IMR-90 (cell line): ENCODE measurements around the gene NR4A1.

ENCODE experiments used
- BHLHE40 ChIP-seq: fragments of 150-350 bp; IDR thresholded peaks from 2 replicates; pipeline ENCODE4 v1.6.1; 2016; ENCODE audit warnings: mild to moderate bottlenecking, low read depth, low read length
- CEBPB ChIP-seq: IDR thresholded peaks from 2 replicates; pipeline ENCODE4 v1.6.1; 2012; ENCODE audit warnings: low read depth, low read length, improper control_type of control experiment
- FOS ChIP-seq: fragments of 150-350 bp; IDR thresholded peaks from 2 replicates; pipeline ENCODE4 v1.6.1; 2016; ENCODE audit warnings: low read depth, low read length
- MXI1 ChIP-seq: IDR thresholded peaks from 2 replicates; pipeline ENCODE4 v1.6.1; 2012; ENCODE audit warnings: low read depth, mild to moderate bottlenecking, low read length, moderate library complexity, borderline replicate concordance
- POLR2A ChIP-seq: IDR thresholded peaks from 2 replicates; pipeline ENCODE4 v1.6.1; 2012; ENCODE audit warnings: mild to moderate bottlenecking, low read depth, low read length
- RCOR1 ChIP-seq: IDR thresholded peaks from 2 replicates; pipeline ENCODE4 v1.6.1; 2012; ENCODE audit warnings: mild to moderate bottlenecking, low read length, improper control_type of control experiment; ENCODE audit not compliant: insufficient replicate concordance
- SMC3 ChIP-seq: fragments of 150-350 bp; IDR thresholded peaks from 2 replicates; pipeline ENCODE4 v1.6.1; 2016; ENCODE audit warnings: low read depth, mild to moderate bottlenecking, antibody characterized with exemption, low read length, moderate library complexity
- TF ChIP-seq, protein P1 (sequence below): conservative IDR thresholded peaks from 2 replicates; pipeline ENCODE4 v1.5.1; 2012; ENCODE audit warnings: mild to moderate bottlenecking, low read depth, low read length, improper control_type of control experiment
- TF ChIP-seq, protein P2 (sequence below): fragments of 150-350 bp; IDR thresholded peaks from 2 replicates; pipeline ENCODE4 v1.6.1; 2017; ENCODE audit warnings: mild to moderate bottlenecking, antibody characterized with exemption, low read length, low read depth

DNA sequence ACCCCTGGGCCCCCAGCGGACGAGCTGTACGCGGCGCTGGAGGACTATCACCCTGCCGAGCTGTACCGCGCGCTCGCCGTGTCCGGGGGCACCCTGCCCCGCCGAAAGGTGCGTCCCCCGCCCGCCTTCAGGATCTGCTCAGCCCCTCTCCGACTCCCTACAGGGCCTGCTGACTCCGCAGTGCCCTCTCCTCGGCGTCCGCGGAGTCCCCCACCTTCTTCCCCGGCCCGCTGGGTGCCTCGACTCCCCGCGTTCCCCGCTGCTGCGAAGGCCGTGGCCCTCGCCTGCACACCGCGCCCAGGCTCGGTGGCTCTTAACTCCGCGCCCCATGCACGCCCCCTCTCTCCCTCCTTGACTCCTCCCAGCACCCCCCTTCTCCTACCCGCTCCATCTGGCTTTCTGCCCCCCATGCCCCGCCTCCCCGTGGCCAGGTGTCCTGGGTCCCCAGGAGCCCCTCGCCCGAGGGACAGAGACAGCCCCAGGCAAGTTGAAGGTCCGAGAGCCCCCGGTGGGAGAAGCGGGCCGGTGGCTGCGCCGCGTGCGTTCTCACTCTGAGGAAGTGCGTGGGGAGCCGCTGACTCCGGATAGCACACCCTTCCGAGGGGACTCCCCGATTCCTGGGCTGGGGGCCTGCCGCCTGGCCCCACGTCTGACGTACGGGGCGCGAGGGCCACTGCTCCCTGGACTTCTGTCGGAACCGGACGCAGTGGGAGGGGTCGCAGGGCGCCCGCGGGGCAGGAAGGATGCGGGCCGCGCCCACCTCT is 43.9 kb upstream of the NR4A1 start:
- TF ChIP-seq, protein P1, sequence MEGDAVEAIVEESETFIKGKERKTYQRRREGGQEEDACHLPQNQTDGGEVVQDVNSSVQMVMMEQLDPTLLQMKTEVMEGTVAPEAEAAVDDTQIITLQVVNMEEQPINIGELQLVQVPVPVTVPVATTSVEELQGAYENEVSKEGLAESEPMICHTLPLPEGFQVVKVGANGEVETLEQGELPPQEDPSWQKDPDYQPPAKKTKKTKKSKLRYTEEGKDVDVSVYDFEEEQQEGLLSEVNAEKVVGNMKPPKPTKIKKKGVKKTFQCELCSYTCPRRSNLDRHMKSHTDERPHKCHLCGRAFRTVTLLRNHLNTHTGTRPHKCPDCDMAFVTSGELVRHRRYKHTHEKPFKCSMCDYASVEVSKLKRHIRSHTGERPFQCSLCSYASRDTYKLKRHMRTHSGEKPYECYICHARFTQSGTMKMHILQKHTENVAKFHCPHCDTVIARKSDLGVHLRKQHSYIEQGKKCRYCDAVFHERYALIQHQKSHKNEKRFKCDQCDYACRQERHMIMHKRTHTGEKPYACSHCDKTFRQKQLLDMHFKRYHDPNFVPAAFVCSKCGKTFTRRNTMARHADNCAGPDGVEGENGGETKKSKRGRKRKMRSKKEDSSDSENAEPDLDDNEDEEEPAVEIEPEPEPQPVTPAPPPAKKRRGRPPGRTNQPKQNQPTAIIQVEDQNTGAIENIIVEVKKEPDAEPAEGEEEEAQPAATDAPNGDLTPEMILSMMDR, result no peak
- TF ChIP-seq BHLHE40, result no peak
- TF ChIP-seq RCOR1, result no peak
- no peak for TF ChIP-seq FOS
- no peak for TF ChIP-seq POLR2A
- TF ChIP-seq CEBPB, result no peak
- TF ChIP-seq, protein P2, sequence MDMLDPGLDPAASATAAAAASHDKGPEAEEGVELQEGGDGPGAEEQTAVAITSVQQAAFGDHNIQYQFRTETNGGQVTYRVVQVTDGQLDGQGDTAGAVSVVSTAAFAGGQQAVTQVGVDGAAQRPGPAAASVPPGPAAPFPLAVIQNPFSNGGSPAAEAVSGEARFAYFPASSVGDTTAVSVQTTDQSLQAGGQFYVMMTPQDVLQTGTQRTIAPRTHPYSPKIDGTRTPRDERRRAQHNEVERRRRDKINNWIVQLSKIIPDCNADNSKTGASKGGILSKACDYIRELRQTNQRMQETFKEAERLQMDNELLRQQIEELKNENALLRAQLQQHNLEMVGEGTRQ, result no peak
- TF ChIP-seq SMC3, result no peak
- TF ChIP-seq MXI1, result no peak
